Gastroesophageal sphincter (tissue), 4 donors: ENCODE measurements around the gene ADPRHL1. TPM values are rescaled to one million over a fixed set of nuclear protein-coding genes. Genes with fewer than 3 reads are reported as not detected.
"Not testable (repeated sequence)": the region's sequence is repeated elsewhere in the genome, so short reads cannot be mapped to it uniquely, and the experiment has no call there.

Source experiments
- ATAC-seq: fragments of 150-250 bp; one replicate; pipeline ENCODE4 v1.9.1; 2016; ENCODE audit warnings: mild to moderate bottlenecking, moderate library complexity
- H3K27ac ChIP-seq, 4 donors: fragments of 200-600 bp; sonication (generic) in 3 of 4; 1 replicate in 3 of 4; 2 replicates in 1 of 4; pipeline ENCODE4 v1.5.1; 2016 to 2019
- H3K27me3 ChIP-seq: fragments of 200-600 bp; sonication (generic); one replicate; pipeline ENCODE4 v1.5.1; 2019
- H3K36me3 ChIP-seq, 2 donors: fragments of 200-600 bp; sonication (generic); one replicate each; pipeline ENCODE4 v1.5.1; 2019; ENCODE audit warnings: control low read depth in 1 of 2
- H3K4me1 ChIP-seq, 3 donors: fragments of 200-600 bp; sonication (generic); 1 replicate in 2 of 3; 2 replicates in 1 of 3; pipeline ENCODE4 v1.5.1; 2016 to 2019; ENCODE audit warnings: control low read depth in 2 of 3
- H3K4me3 ChIP-seq, 2 donors: fragments of 200-600 bp; sonication (generic); one replicate each; pipeline ENCODE4 v1.5.1; 2019; ENCODE audit warnings: mild to moderate bottlenecking in 1 of 2, moderate library complexity in 1 of 2
- H3K9me3 ChIP-seq, 3 donors: fragments of 200-600 bp; sonication (generic); one replicate each; pipeline ENCODE4 v1.5.1; 2017 to 2019; ENCODE audit warnings: control low read depth in 2 of 3
- CTCF ChIP-seq, 4 experiments: fragments of 200-600 bp in 2 of 4; fragments of 450-650 bp in 2 of 4; sonication (generic) in 1 of 4; IDR thresholded peaks; one replicate each; pipeline ENCODE4 v1.5.1; 2017 to 2019; ENCODE audit warnings: antibody characterized with exemption in 4 of 4, mild to moderate bottlenecking in 2 of 4, moderate library complexity in 2 of 4
- EP300 ChIP-seq: sonication (generic); formaldehyde crosslinking; IDR thresholded peaks from one replicate; pipeline ENCODE4 v1.6.1; 2017; ENCODE audit warnings: antibody characterized with exemption, mild to moderate bottlenecking
- POLR2A ChIP-seq, 2 donors: fragments of 450-650 bp; IDR thresholded peaks; one replicate each; pipeline ENCODE4 v1.6.1; 2017; ENCODE audit warnings: antibody characterized with exemption in 2 of 2, mild to moderate bottlenecking in 2 of 2, moderate library complexity in 1 of 2
- POLR2AphosphoS5 ChIP-seq: sonication (generic); formaldehyde crosslinking; IDR thresholded peaks from one replicate; pipeline ENCODE4 v1.6.1; 2017; ENCODE audit warnings: antibody characterized with exemption
- WGBS, 2 donors: methylation state at CpG; one replicate each; pipeline ENCODE4 v1.1.5; 2018; ENCODE audit warnings: low coverage in 1 of 2; 5-methylcytosine and 5-hydroxymethylcytosine counted together
- total RNA-seq, 4 donors: library from RNA; depleted of rRNA; stranded (reverse); fragments of >200 nt; gene quantifications; one replicate each; pipeline ENCODE4 v1.1.0, GENCODE V29; 2016

ADPRHL1 gene
- total RNA-seq, 4 donors from 2014 or later = 4.7 to 33.8 (median 8.9) TPM

DNA sequence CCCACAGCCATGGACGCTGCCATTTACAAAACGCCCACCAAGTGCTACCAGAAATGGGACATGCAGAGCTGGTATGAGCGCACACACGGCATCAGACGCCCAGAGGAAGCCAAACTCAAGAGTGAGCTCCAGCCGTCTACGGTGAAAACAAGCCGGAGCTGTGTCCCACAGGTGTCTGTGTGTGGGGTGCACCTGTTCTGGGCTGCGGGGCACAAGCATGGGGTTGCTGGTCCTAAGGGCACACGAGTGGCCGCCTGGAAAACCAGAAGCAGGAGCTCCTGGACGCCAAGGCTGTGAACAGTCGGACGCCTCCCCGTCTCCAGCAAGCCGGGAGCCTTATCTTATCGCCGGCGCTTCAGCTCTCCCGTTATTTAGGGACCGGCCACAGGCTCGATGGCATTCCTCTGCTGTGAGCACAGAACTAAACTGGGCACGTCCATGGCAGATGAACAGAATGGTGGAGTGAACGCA lies 1.3 kb downstream of the ADPRHL1 start:
- Histone ChIP-seq H3K4me1 (peaks cover 0 to 4% (median 0%) of the 10 kb centered on the region in 3 donors), H3K36me3 (peaks cover 0 to 42% of the 10 kb centered on the region in 2 donors), H3K9me3 (no peaks in the 10 kb centered on the region), H3K27ac (no peak overlapping the region), H3K4me3 (no peak overlapping the region), H3K27me3 (no peaks in the 10 kb centered on the region)
- WGBS, 2 donors = 87% methylated on average over 3 of the region's 24 CpGs; no CpG with 5 or more reads in 1 of the 2 donors
- ATAC-seq = no peak
- TF ChIP-seq POLR2A (IDR thresholded peaks at IDR 0.05) (no peak), POLR2AphosphoS5 (no peak), CTCF (IDR thresholded peaks at IDR 0.05) (no peak), EP300 (no peak)

DNA sequence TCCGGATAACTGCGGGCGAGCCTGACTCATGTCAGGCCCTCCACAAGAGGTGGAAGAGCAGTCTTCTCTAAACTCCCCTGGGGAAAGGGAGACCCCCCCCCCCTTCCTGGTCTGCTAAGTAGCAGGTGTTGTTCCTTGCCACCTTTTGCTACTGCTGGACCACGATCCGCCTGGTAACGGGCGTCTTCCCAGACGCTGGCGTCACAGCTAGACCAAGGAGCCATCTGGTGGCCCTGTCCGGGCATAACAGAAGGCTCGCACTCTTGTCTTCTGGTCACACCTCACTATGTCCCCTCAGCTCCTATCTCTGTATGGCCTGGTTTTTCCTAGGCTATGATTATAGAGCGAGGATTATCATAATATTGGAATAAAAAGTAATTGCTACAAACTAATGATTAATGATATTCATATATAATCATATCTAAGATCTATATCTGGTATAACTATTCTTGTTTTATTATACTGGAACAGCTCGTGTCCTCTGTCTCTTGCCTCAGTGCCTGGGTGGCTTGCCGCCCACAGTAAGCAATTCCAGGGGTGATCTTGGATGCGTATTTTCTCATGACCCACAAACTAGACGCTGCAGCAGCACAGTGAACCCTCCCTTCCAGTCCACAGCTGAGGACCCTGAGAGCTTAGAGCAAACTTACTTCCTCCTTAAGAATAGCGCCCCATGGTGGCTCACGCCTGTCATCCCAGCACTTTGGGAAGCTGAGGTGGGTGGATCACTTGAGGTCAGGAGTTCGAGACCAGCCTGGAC lies 2.2 kb downstream of the ADPRHL1 start:
- H3K27ac ChIP-seq, H3K4me1 ChIP-seq, H3K27me3 ChIP-seq, ATAC-seq, H3K9me3 ChIP-seq, H3K4me3 ChIP-seq: not testable (repeated sequence)
- TF ChIP-seq CTCF (IDR thresholded peaks at IDR 0.05) = peak in 3 of 4 experiments; percentile 20 to 40 (median 33)
- WGBS, 2 donors = 82 to 92% methylated on average over 5 to 6 of the region's 19 CpGs
- H3K36me3 ChIP-seq = peaks cover 0 to 33% of the 10 kb centered on the region in 2 donors

DNA sequence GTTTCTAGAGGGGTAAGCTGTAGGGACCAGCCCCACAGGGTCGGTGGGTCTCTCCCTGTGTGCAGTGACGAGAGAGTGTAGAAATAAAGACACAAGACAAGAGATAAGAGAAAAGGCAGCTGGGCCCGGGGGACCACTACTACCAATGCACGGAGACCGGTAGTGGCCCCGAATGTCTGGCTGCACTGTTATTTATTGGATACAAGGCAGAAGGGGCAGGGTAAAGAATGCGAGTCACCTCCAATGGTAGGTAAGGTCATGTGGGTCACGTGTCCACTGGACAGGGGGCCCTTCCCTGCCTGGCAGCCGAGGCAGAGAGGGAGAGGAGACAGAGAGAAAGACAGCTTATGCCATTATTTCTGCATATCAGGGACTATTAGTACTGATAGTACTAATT lies 2.9 kb downstream of the ADPRHL1 start:
- not testable (repeated sequence) for H3K9me3 ChIP-seq, ATAC-seq, H3K27me3 ChIP-seq, H3K4me3 ChIP-seq, H3K4me1 ChIP-seq, H3K27ac ChIP-seq
- 83 to 86% methylated on average over 8 to 9 of the region's 9 CpGs for WGBS, 2 donors
- H3K36me3 ChIP-seq = peaks cover 0 to 27% of the 10 kb centered on the region in 2 donors

GRCh38 chr13:113449693-113450347 lies 3.5 kb downstream of the ADPRHL1 start:
- no peak for ATAC-seq

More at GRCh38 chr13:113449693-113450347, 3.5 kb downstream of the ADPRHL1 start:
- H3K4me1 ChIP-seq = peaks cover 0 to 4% (median 0%) of the 10 kb centered on the region in 3 donors
- H3K27ac ChIP-seq = peak overlapping the region in 1 of 4 donors; percentile 47
- TF ChIP-seq POLR2A (IDR thresholded peaks at IDR 0.05) = no peak
- no peak for TF ChIP-seq EP300
- no peak for TF ChIP-seq POLR2AphosphoS5
- TF ChIP-seq CTCF (IDR thresholded peaks at IDR 0.05) = no peak
- peaks cover 0 to 22% of the 10 kb centered on the region in 2 donors for H3K36me3 ChIP-seq
- 81 to 87% methylated on average over 6 to 8 of the region's 13 CpGs for whole genome bisulfite sequencing, 2 donors
- no peaks in the 10 kb centered on the region for H3K27me3 ChIP-seq
- peak overlapping the region; percentile 2 to 46 for H3K4me3 ChIP-seq
- no peaks in the 10 kb centered on the region for H3K9me3 ChIP-seq
